SU-DHL-6 (cell line): ENCODE data around the gene SETBP1.

Experiments
- CTCF ChIP-seq: fragments of 200-600 bp; sonication (generic); IDR thresholded peaks from one replicate; pipeline ENCODE4 v1.5.1; 2017; ENCODE audit warnings: antibody characterized with exemption, mild to moderate bottlenecking, low read length, moderate library complexity; ENCODE audit not compliant: insufficient read depth, poor library complexity, severe bottlenecking
- EZH2phosphoT487 ChIP-seq: fragments of 200-600 bp; sonication (generic), shearing (Covaris generic); conservative IDR thresholded peaks from 2 replicates; pipeline ENCODE4 v1.6.1; 2018; ENCODE audit warnings: mild to moderate bottlenecking, antibody characterized with exemption, low read length, moderate library complexity, mixed read lengths

GRCh38 chr18:44974174-44974573 lies 293.5 kb downstream of the SETBP1 start:
- no peak for TF ChIP-seq CTCF
- no peak for TF ChIP-seq EZH2phosphoT487
